PFSK-1 (cell line): ENCODE data around the gene AMIGO3.

Source experiments
- POLR2AphosphoS5 ChIP-seq: IDR thresholded peaks from 2 replicates; pipeline ENCODE4 v1.6.1; 2012; ENCODE audit warnings: low read depth, mild to moderate bottlenecking, control low read depth, low read length, moderate library complexity
- SIN3A ChIP-seq: IDR thresholded peaks from 2 replicates; pipeline ENCODE4 v1.6.1; 2012; ENCODE audit warnings: mild to moderate bottlenecking, low read length, moderate library complexity, borderline replicate concordance; ENCODE audit not compliant: insufficient read depth
- TAF1 ChIP-seq: IDR thresholded peaks from 2 replicates; pipeline ENCODE4 v1.6.1; 2012; ENCODE audit warnings: low read length, control low read depth, borderline replicate concordance; ENCODE audit not compliant: insufficient read depth
- TF ChIP-seq, protein P1 (sequence below), 2 experiments: IDR thresholded peaks; 2 replicates each; pipeline versions ENCODE4 v1.6.1 to v1.8.0; 2011 to 2012; ENCODE audit warnings: low read depth in 2 of 2, low read length in 2 of 2, control low read depth in 1 of 2, inconsistent platforms in 1 of 2, mild to moderate bottlenecking in 1 of 2, moderate library complexity in 1 of 2; ENCODE audit not compliant: insufficient read depth in 1 of 2

DNA sequence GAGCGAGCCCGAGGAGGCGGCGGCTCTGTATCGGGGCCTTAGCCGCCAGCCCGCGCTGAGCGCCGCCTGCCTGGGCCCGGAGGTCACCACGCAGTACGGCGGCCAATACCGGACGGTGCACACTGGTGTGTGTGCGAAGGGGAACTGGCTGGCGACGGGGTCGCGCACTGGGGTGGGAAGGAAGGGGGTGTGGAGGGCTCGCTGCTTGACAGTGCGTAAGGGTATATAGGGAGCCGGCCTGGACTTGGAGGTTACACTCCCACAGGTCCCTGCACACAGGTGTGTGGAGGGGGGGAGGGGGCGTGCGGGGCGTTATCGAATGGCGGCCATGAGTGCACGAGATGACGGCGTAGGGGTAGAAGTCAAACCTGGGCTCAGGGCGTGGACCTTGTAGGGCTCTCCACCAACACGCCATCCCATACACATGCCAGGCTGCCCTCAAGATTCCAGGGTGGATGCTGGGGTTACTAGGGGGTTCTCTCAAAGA, 44.9 kb downstream of the AMIGO3 start:
- TF ChIP-seq TAF1 (no peak), POLR2AphosphoS5 (no peak), SIN3A (no peak)
- TF ChIP-seq, protein P1, sequence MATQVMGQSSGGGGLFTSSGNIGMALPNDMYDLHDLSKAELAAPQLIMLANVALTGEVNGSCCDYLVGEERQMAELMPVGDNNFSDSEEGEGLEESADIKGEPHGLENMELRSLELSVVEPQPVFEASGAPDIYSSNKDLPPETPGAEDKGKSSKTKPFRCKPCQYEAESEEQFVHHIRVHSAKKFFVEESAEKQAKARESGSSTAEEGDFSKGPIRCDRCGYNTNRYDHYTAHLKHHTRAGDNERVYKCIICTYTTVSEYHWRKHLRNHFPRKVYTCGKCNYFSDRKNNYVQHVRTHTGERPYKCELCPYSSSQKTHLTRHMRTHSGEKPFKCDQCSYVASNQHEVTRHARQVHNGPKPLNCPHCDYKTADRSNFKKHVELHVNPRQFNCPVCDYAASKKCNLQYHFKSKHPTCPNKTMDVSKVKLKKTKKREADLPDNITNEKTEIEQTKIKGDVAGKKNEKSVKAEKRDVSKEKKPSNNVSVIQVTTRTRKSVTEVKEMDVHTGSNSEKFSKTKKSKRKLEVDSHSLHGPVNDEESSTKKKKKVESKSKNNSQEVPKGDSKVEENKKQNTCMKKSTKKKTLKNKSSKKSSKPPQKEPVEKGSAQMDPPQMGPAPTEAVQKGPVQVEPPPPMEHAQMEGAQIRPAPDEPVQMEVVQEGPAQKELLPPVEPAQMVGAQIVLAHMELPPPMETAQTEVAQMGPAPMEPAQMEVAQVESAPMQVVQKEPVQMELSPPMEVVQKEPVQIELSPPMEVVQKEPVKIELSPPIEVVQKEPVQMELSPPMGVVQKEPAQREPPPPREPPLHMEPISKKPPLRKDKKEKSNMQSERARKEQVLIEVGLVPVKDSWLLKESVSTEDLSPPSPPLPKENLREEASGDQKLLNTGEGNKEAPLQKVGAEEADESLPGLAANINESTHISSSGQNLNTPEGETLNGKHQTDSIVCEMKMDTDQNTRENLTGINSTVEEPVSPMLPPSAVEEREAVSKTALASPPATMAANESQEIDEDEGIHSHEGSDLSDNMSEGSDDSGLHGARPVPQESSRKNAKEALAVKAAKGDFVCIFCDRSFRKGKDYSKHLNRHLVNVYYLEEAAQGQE (IDR thresholded peaks at IDR 0.05; ENCODE audit: insufficient read depth in 1 of 2, low read depth in 2 of 2, low read length in 2 of 2) = no peak
